A549 treated with CpdA at 1 μM for 4 hours (cell line): ENCODE results near the gene ADORA1. TPM values are rescaled to one million over a fixed set of nuclear protein-coding genes. Genes with fewer than 3 reads are reported as not detected.

Experiments used
- total RNA-seq: library from RNA; stranded (reverse); fragments of 200-300 nt; extraction: Qiagen RNA extraction; gene quantifications from 5 replicates; pipeline ENCODE4 v1.2.3, GENCODE V29; 2022; ENCODE audit warnings: low read depth

The ADORA1 gene
- total RNA-seq = 0.80 to 1.3 TPM (median 1.2 TPM) in 5 replicates

DNA sequence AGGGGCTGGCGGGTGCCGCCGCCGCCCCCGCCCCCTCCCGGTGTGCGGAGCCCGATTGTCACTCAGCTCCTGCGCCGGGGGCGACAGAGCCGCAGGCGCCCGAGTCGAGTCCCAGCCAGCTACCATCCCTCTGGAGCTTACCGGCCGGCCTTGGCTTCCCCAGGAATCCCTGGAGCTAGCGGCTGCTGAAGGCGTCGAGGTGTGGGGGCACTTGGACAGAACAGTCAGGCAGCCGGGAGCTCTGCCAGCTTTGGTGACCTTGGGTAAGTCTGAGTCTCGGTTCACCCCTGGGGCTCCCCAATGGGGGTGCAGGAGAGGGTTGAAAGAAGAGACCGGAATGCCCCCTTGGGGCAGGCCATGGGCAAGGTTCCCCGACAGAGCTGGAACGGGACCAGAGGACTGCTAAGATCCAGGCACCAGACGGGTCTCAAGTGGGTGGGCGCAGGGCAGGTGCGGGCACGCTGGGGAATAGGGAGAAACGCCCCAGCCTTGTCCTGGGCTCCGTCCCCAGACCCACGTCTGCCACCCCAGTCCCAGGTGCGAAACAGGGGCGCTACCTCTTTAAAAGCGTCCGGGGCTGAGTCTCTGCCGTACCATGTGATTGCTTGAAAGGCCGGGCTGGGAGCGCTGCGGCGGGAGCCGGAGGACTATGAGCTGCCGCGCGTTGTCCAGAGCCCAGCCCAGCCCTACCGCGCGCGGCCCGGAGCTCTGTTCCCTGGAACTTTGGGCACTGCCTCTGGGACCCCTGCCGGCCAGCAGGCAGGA lies at the start of gene ADORA1:
Gene ADORA1 (plus strand): TSS at position 61 of the 765 bp plus-strand sequence. CDS start 1,116 bp downstream, outside the sequence.

DNA sequence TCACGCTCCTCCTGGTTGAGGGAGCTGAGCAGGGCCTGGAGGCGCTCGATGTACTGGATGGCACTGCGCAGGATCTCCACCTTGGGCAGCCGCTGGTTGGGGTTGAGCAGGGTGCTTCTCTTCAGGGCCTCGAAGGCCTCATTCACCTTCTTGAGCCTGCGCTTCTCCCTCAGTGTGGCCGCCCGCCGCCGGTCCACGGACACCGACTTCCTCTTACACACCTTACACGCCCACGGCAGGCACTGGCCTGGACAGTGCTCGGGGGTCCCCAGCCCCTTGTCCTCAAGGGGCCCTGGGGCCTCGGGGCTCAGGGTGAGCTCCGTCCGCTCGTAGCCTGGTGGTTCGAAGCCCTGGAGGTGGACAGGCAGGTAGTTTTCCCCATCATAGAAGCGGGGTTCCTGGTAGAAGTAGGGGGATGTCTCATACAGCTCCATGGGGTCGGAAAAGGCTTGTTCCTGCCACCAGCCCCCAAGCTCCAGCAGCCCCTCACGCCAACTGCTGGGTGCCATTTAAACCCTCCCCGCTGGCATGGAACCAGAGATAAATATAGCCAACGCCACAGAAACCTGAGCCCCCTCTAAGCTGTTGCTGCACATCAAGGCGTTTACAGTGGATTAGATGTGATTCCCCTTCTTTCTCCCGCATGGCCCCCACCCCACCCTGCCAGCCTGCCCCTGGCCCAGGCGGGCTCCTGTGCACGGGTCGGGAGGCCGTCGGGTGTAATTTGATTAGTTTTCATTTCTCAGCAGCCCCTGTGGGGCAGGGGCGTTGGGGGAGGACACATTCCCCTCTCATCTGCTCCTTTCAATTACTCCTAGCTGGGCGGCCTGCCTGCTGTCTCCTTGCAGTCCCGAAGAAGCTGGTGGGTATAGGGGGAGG lies 41.8 kb upstream of the ADORA1 start, which contains the start of gene MYOG:
Gene MYOG (minus strand): TSS at position 485 of the 879 bp plus-strand sequence. CDS start 51 bp downstream, at position 434.

DNA sequence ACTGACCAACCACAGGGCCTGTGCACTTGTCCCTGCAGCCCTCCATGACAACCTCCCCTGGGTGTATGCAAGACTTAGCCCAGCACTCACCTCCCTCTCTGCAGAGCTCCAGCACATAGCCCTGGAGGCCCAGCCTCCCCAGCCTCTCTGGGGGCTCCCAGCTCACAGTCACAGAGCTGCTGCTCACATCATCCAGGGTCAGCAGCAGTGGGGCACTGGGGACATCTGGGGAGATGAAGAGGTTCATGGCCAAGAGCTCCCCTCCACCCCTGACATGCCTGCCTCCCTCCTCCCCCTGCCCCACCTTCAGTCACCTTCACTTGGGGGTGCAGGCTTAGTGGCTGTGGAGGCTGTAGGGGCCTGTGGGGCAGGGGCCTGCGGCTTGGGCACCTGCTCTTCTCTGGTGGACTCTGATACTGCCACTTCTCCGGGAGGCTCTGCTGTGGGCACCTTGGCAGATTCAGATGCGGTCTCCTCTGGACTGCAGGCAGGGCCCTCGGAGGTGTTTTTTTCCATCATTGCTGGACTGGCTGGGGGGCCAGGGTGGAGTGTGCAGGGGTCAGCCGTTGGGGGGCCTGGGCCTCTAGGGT lies 47.8 kb downstream of the ADORA1 start, which contains the start of gene MYBPH:
Gene MYBPH (minus strand): TSS at position 590 of the 590 bp plus-strand sequence. CDS start 71 bp downstream, at position 519.

DNA sequence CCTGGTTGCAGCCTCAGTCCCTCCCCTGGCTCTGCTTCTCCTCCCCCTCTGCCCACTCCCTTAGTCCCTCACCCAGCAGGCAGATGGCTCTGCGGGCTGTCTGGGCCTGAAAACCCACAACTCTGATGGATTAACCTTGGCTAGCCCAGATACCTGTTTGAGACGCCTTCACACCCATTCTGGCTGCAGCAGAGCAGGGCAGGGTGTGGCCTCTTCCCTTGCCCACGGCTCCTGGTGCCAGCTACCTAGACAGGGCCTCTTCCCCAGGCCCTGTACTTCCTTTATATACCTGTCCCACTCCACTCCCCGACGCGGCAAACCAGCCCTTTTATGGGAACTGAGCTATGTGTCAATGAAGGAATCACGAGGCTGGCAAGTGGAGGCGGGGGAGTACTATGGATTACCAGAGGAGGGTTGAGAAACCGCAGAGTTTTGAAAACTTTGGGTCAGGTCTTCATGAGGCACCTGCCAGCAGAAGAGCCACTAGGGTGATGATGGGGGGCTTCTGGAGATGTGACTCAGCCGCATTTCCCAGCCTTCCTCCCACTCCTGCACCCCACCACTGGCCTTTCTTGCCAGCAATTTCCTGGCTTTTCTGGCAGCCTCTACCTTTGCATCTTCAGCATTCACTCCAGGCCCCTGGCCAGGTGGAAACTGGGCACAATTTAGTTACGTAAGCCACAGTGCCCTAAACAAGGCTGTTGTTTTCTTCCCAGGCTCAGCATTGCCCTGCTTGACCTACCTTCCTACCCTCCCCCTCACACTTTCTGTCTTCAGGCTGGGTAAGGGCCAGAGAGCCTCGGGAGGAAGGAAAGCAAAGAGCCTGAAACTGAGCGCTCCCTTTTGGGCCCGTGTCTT lies 59.1 kb downstream of the ADORA1 start, which contains the start of gene CHI3L1:
Gene CHI3L1 (minus strand): TSS at position 259 of the 858 bp plus-strand sequence. CDS start 81 bp downstream, at position 178.

Other genes with a start within 250 kb of the ADORA1 start
- 13.3 to 15.8 TPM (median 14.7 TPM) in 5 replicates for gene RABIF, start 238.6 kb upstream of the ADORA1 start, total RNA-seq
- gene KLHL12, start 200.5 kb upstream of the ADORA1 start, total RNA-seq = 15.8 to 18.5 TPM (median 17.0 TPM) in 5 replicates
- gene ADIPOR1, start 169.4 kb upstream of the ADORA1 start, total RNA-seq = 60.5 to 70.1 TPM (median 66.6 TPM) in 5 replicates
- gene CYB5R1, start 160.5 kb upstream of the ADORA1 start, total RNA-seq = 20.5 to 24.0 TPM (median 22.3 TPM) in 5 replicates
- 46.3 to 53.9 TPM (median 52.6 TPM) in 5 replicates for gene TMEM183A, start 120.4 kb upstream of the ADORA1 start, total RNA-seq
- gene PPFIA4, start 101.2 kb upstream of the ADORA1 start, total RNA-seq = 0.25 to 1.1 TPM (median 0.34 TPM) in 5 replicates
- not detected in 5 replicates for gene MYOG, start 41.7 kb upstream of the ADORA1 start, total RNA-seq
- not detected in 5 replicates for gene MYBPH, start 48.1 kb downstream of the ADORA1 start, total RNA-seq
- gene CHI3L1, start 59.0 kb downstream of the ADORA1 start, total RNA-seq = not detected in 5 replicates
- gene CHIT1, start 101.9 kb downstream of the ADORA1 start, total RNA-seq = not detected in 5 replicates
- 10.2 to 12.7 TPM (median 12.3 TPM) in 5 replicates for gene BTG2, start 177.8 kb downstream of the ADORA1 start, total RNA-seq
- 0.01 to 0.05 TPM in 2 of 5 replicates, not detected in the others for gene FMOD, start 223.4 kb downstream of the ADORA1 start, total RNA-seq